Middle frontal gyrus (tissue), 1 donor: ENCODE data around the gene RNF5.
A peak's percentile ranks its signal among the peaks of the same experiment; 100 is the strongest.
"Not testable (repeated sequence)": the region's sequence is repeated elsewhere in the genome, so short reads cannot be mapped to it uniquely, and the experiment has no call there.

Experiments
- DNase-seq: peaks from one replicate; pipeline ENCODE4 v3.0.0-alpha.2; 2015; ENCODE audit warnings: low spot score; ENCODE audit errors: extremely low spot score

RNF5 gene

GRCh38 chr6:32177788-32178546 is at the start of gene RNF5:
RNF5 (plus strand) TSS chr6:32178405; CDS start chr6:32178512, 107 bp downstream.
- peak; percentile 99 for DNase-seq

- DNase-seq, result no peak
Observed at GRCh38 chr6:32128751-32129296, 49.4 kb upstream of the RNF5 start.

- DNase-seq, result no peak
Observed at GRCh38 chr6:32129297-32130088, 48.7 kb upstream of the RNF5 start.

GRCh38 chr6:32131439-32131948 is 46.7 kb upstream of the RNF5 start:
- DNase-seq, result no peak

- DNase-seq, result no peak
Observed at GRCh38 chr6:32132110-32132509, 46.1 kb upstream of the RNF5 start.

GRCh38 chr6:32133786-32134185 is 44.4 kb upstream of the RNF5 start:
- DNase-seq, result no peak

GRCh38 chr6:32137454-32137853 is 40.8 kb upstream of the RNF5 start:
- DNase-seq, result no peak

GRCh38 chr6:32139590-32139989 is 38.6 kb upstream of the RNF5 start:
- DNase-seq, result no peak

GRCh38 chr6:32140420-32141046 is 37.7 kb upstream of the RNF5 start:
- DNase-seq, result no peak

GRCh38 chr6:32144238-32144637 is 34.0 kb upstream of the RNF5 start:
- not testable (repeated sequence) for DNase-seq

- DNase-seq, result no peak
Observed at GRCh38 chr6:32146287-32146686, 31.9 kb upstream of the RNF5 start.

GRCh38 chr6:32146687-32147086 is 31.5 kb upstream of the RNF5 start:
- DNase-seq, result no peak

GRCh38 chr6:32147401-32148132 is 30.6 kb upstream of the RNF5 start:
- no peak for DNase-seq

GRCh38 chr6:32148289-32149091 is 29.7 kb upstream of the RNF5 start:
- no peak for DNase-seq

GRCh38 chr6:32149092-32149755 is 29.0 kb upstream of the RNF5 start:
- no peak for DNase-seq

GRCh38 chr6:32149932-32150870 is 28.0 kb upstream of the RNF5 start:
- no peak for DNase-seq

- no peak for DNase-seq
Observed at GRCh38 chr6:32151181-32151862, 26.9 kb upstream of the RNF5 start.
